NCI-H748 (cell line): ENCODE measurements around the gene HBEGF.
"Not testable (repeated sequence)": the region's sequence is repeated elsewhere in the genome, so short reads cannot be mapped to it uniquely, and the experiment has no call there.

Experiments used
- DNase-seq: peaks from one replicate; lab custom pipeline; 2025; ENCODE audit not compliant: unreplicated experiment; lab: John Stamatoyannopoulos, UW

Gene HBEGF

DNA sequence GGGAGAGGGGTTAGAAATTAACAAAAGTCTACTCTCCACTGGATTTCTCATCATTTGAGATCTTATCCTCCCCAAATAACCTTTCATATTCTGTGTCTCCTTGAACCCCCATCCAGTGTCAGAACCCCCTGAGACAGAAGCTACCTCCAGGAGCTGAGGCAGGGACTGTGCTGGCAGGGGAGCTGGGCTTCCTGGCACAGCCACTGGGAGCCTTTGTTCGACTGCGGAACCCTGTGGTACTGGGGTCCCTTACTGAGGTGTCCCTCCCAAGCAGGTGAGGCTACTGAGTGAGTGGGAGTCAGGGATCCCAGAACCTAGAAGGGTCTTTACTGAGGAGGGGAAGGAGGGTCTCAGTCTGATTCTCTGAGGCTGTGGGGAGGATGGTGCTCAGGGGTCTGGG, 15.5 kb upstream of the HBEGF start:
- no peak for DNase-seq

DNA sequence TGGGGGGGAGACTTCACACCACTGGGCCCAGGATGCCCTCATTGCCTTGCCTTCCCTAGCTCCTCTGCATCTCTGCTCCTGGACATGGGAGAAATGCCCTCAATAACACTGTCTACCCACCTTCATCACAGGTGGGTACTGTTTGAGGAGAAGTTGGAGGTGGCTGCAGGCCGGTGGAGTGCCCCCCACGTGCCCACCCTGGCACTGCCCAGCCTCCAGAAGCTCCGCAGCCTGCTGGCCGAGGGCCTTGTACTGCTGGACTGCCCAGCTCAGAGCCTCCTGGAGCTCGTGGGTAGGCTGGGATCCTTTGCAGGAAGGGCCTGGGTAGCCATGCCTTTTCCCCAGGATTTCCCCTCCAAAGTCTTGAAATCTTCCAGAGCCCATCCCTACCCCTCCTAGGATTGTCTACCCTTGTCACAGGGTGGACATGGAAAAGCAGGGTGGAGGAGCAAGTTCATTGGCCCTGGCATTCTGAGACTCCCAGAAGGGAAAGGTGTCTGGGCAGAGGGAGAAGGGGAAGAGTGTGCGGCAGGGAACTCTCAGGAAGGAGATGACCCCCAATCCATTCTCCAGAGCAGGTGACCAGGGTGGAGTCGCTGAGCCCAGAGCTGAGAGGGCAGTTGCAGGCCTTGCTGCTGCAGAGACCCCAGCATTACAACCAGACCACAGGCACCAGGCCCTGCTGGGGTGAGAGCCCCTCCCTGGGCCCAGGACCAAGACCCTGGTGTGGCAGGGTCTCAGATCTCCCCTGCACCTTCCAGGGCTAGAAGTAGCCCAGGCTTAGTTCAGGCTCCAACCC, 14.5 kb upstream of the HBEGF start:
- DNase-seq: no peak

DNA sequence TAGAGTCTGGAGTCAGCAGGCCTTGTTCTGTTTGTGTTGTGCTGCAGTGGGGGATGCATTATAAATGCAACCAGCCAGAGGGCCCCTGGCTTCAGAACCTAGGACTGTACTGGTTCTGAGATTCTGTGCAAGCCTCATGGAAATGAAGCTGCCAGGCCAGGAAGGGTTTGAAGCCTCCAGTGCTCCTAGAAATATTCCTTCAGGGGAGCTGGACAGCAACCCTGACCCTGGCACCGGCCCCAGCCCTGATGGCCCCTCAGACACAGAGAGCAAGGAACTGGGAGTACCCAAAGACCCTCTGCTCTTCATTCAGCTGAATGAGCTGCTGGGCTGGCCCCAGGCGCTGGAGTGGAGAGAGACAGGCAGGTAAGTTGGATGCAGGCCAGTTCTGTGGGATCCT, 13.7 kb upstream of the HBEGF start, which contains the start of gene SLC4A9:
Gene SLC4A9, plus strand, starts transcription at position 94 of the 400 bp plus-strand sequence. Its CDS starts 43 bp downstream, at position 137.
- no peak for DNase-seq

DNA sequence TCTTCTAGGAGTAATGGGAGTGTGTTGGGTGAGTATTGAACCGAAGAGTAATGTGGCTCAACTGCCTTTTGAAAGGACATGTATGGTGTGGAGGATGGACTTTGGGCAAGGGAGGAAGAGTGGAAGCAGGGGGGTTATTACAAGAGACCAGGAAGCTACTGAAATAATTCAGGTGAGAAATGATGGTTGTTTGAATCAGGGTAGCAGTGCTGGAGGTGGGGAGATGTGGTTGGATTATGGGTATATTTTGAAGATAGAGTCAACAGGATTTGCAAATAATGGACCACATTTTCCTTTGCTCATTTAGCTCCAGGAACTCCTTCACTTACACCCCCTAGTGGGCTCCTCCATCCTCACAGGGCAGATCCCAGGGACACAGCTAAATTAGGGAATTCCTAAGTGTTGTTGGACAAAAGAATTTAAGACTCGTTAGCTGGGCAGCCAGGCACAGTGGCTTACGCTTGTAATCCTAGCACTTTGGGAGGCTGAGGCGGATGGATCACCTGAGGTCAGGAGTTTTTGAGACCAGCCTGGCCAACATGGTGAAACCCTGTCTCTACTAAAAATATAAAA, 12.4 kb upstream of the HBEGF start:
- peak; percentile 27 for DNase-seq

DNA sequence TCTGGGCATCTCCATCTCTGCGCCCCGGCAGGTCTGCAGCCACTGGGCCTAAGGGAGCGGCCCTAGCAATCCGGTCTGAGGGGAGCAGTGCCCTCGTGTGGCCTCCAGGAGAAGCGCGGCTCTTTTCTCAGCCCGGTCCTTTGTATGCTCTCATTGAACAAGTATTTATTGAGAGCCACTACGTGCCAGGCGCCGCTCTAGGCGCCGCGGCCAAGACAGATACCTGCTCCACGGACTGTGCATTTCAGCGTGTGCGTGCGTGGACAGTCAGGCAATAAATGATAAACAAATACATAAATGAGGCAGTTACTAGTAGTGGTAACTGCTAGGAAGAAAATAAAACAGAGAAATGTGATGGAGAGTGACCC, 11.3 kb upstream of the HBEGF start:
- peak; percentile 84 for DNase-seq

DNA sequence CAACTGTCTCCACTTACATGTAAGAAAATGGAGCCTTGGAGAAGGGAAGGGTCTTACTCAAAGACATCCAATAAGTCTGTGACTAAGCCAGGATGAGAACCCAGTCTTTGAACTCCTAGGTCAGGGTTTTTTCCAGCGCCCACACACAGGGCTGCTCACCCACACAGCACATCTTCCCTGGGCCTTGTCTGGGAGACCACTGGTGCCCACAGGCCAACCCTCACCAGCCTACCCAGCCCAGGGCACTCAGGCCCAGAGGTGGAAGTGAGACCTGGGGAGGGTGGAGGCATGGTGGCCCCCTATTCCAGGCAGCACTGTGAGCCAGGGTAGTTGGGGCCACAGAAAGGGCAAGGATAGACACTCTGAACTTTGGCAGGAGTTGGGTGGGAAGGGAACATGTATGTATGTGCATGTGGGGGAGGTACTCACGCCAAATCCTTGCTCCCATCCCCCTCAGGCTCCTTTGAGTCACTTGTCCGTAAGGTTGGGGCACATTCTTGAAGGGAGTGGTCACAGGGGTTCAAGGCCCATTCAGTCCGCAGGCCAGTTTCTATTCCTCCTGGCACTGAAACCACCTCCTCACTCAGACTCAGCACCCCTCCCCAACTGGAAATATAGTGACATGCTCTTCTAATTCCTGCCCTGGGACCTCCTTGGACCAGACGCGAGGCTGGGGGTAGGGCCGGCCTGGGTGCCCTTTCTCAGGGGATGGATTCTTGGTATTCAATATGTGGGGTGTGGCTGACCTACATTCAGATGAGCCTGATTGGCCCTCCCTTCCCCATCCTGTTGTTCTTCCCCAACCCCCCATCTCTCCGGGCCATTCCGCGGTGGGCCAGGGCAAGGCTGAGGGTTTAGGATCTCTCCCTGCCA, 10.7 kb upstream of the HBEGF start:
- DNase-seq: no peak

DNA sequence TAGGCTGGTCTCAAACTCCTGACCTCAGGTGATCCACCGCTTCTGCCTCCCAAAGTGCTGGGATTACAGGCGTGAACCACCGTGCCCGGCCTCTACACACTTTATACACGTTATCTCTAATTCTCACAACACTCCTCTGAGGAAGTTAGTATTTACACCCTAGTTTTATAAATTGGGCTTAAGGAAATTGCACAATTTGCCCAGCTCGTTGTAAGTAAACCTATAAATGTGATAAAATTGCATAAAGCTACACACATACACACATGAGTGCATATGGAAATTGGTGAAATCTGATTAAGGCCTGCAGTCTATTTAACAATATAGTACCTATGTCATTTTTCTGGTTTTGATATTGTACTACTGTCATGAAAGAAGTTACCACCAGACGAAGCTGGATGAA, 9.1 kb upstream of the HBEGF start:
- no peak for DNase-seq

DNA sequence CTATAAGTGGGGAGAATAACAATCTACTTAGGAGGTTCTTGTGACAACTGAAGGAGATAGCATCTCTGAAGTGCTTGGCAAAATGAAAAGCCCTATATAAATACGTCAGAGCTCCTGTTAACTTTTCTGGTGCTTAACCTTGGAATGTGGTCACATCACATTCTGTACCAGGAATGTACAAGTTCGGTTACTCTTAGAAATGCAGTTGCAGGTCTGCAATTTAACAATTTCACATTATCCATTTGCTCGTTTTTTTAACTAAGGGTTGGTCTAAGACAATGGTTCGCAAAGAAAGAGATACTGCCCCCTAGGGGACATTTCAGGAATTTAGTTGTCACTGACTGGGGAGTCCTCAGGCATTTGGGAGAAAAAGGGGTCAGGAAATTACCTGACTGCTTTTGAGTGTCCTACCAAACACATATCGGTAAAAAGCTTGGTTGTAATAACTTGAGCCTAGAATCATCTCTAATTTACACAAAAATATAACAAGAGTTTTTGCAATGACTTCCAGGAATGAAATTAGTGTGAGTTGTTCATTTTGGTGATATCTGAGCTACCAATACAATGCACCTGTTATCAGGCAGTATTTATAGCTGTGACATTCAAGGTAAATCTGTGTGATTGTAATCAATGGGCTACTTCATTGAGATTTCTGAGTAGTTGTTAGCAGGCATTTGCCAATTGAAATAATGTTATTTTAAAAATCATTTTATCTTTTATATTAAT, 5.4 kb upstream of the HBEGF start:
- DNase-seq: peak; percentile 63

DNA sequence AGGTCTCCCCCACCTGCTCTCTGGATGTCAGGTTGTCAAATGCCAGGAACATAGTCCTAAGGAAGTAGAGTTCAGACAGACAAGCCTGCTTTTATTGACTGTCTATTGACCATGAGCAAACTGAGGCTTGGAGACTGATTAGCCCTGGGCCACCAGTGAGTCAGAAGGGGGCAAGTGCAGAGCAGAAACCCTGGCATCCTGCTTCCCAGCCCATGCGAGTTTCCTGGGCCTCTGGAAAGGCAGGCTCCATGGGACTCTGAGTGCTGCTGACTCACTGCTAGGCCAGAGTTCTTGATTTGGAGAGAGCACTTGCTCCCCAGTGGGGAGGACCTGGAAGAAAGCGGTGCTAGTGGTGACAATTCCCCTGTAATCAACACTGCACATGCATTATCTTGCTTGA, 2.8 kb upstream of the HBEGF start:
- DNase-seq: no peak

DNA sequence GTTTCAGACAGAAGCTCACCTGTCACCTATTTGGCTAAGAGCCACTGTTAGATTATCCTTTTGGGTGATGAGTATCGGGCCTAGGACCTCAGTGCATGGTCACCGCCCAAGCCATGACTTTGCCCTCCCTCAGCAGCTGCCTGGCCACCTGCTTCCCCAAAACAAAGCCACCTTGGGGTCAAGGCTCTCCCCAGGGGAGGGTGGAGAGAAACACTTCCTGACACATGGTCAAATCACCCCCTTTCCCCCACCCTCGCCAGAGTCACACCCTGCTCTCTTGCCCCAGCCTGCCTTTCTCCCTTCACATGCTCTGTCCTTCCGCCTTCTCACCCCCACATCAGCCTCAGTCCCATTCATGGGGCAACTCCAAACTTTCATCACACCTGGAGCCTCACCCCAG, 1.7 kb upstream of the HBEGF start:
- no peak for DNase-seq

DNA sequence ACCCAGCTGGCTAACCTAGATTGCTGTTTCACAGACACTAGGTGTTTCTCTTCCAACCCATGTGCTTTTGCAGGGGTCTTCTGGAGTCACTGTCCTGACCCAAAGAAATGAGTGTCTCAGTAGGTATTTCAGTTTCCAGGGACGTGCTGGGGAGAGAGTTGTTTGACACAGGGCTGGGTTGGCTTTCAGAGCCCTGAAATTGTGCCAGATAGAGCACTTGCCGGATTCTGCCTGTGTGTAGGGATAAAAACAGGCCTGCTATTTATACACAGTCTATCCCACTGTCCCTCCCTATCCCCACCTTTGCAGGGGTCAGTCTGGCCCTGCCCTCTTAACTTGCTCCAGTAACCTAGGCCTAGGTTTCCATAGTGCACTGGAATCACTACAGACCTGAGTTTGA, 957 bp upstream of the HBEGF start:
- DNase-seq: no peak

DNA sequence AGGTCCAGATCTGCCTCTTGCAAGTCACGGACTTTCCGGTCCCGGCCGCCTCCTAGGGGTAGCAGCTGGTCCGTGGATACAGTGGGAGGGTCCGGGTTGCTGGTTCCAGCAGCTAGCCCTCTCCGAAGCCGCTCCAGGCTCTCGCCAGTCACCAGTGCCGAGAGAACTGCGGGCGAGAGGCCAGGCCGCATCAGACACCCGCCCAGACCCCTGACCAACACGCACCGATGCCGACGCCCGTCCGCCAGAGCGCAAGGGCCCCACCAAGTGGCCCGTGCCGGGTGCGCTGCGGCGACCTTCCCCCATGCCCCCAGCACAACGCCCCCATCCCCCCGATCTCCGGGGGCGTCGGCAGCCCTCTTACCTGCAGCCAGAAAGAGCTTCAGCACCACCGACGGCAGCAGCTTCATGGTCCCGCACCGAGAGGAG, 470 bp downstream of the HBEGF start:
- DNase-seq: peak; percentile 66

DNA sequence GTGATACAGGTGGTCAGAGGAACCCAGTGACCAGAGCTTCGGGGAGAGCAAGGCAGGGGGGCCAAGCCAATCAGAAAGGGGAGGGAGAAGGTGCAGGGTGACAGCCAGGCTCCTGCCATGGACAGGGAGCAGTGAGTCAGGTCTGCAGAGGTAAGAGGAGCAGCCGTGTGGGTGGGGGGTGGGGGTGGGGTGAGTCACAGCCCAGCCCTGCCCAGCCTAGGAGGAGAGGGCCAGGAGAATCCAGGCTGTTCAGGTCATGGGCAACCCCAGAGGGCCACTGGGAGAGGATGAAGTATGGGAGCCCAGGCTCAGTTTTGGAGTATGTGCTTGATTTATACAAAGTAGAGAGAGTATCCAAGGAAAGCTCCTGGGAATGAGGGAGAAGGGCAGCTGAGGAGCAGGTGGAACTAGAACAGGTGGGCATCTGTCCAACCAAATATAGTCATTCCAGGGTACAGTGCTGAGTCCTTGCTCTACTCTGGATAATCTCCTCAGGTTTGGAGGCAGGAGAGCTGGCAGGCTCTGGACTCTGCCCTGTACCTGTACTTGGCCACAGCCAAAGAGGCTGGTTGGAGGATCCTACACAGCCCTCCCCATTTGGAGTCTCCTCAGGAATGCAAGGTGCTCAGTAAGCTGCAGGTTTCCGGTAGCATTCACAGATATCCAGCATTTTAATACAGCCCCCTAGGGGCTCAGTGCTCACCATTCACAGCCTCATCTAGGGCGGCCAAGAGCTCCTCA, 1.6 kb downstream of the HBEGF start:
- no peak for DNase-seq

DNA sequence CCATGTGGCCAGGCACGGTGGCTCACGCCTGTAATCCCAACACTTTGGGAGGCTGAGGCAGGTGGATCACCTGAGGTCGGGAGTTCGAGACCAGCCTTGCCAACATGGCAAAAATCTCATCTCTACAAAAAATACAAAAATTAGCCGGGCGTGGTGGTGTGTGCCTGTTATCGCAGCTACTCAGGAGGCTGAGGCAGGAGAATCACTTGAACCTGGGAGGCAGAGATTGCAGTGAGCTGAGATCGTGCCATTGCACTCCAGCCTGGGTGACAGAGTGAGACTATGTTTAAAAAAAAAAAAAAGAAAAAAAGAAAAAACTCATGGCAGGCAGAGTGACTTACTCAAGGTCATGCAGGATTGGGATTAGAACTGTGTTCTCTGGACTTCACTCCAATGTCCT, 2.6 kb downstream of the HBEGF start:
- DNase-seq: not testable (repeated sequence)

DNA sequence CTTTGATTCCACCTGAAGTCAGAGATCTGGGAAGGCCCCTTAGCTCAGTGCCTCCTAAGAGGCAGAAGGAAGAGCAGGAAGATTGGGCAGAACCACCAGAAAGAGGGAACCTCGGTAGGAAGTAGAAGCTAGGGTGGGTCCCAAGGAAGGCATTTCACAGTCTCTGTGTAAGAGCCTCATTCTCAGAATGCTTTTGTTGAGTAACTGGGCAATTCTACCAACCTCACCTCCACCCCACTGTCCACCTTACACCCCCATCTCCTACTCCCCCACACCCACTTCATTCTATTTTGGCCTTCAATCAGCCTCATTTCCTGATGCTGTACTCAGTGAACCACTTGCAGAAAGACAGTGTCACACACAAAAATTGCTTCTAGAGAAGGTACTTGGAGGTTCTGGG, 3.5 kb downstream of the HBEGF start:
- no peak for DNase-seq

DNA sequence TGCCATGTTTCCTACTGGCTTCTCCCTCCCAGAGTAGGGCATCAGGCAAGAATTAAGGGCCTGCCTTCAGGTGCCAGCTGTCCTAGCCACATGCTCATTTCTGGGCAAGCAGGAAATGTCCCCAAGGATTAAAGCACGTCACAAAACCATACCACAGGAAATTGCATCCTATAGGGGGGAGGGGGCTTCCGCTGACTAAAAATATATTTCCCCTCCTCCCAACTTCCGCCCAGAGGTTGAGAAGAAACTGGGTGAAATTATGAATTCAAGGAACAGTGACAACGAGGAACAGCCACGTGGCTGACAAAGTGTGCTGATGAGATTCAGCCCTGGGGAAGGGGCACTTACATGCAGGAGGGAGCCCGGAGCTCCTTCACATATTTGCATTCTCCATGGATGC, 4.1 kb downstream of the HBEGF start:
- no peak for DNase-seq

DNA sequence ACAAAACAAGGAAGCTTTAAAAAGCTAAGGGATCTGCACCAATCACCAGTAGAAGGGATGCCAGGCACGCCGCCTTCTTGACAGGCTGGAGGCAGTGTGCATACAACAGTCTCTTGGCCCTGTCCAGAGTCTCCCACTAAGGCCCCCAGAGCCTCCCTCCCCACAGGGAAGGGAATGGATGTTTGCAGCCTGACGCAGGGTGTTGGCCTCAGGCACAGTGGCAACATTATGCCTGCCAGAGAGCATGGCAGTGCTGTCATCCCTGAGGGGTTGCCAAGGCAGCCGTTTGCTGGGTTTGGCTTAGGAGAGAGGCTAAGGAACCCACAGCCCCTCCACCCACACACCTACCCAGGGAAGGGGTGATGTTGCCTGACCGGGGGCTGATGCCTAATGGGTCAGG, 4.8 kb downstream of the HBEGF start:
- no peak for DNase-seq

DNA sequence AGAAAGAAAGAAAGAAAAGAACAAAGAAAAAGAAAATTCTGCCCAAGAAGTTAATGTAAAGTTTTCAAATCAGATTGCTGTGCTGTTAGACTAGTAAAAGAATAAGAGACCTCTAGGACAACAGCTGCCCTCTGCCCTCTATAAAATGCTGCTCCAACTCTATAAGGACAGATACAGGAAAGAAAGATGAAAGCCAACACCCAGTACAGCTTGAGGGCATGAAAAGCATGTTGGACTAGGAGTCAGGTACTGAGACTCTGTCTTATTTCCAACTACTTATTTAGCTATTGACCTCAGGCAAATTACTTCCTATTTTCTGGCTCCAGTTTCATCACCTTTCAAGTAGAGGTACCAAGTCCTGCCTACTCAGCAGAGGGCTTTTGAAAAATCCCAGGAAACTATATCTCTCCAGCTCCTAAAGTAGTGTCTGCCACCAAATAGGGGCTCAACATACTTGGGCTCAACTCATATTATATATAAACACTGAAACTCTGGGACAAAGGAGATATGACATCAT, 5.7 kb downstream of the HBEGF start:
- no peak for DNase-seq

DNA sequence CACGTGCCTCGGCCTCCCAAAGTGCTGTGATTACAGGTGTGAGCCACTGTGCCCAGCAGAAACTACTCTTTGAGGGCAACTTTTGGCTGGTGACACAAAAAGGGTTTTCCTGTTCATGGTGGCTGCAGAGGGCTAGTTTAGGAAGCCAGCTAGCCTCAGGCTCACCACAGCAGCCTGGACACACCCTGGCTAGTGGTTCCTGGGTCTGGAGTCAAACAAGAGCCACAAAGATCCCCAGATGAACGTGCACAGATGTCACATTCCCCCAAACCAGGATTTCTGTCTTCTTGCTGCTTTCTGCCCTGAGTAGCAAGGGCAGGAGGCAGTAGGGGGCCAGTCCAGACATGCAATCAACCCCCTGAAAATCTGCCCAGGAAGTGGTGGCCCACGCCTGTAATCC, 6.8 kb downstream of the HBEGF start:
- no peak for DNase-seq

DNA sequence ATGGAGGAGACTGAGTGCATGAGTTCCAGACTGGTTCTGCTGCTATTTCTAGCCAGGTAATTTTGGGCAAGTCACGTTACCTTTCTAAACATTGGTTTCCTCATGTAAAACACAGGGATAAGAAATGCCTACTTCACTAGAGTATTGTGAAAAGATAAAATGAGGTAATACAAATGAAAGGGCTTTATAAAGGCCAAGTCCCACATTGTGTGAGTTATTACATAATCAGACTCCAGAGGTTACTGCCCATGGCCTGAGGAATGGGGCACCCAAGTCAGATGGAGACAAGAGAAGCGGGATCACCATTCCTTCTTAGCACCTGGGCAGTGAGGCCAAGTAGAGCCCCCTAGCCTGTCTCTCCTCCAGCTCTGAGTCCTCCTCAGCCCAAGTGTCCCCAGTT, 7.5 kb downstream of the HBEGF start:
- DNase-seq: no peak
